Measurements from ENCODE around the gene ZFP92. TPM values are rescaled to one million over a fixed set of nuclear protein-coding genes. Genes with fewer than 3 reads are reported as not detected.

Gene ZFP92
- total and polyA plus RNA-seq, 2 of the 8 experiments (the other 6 are each of a cell fraction or from before 2014, with no cell fraction given), result 0.14 to 0.41 TPM

DNA sequence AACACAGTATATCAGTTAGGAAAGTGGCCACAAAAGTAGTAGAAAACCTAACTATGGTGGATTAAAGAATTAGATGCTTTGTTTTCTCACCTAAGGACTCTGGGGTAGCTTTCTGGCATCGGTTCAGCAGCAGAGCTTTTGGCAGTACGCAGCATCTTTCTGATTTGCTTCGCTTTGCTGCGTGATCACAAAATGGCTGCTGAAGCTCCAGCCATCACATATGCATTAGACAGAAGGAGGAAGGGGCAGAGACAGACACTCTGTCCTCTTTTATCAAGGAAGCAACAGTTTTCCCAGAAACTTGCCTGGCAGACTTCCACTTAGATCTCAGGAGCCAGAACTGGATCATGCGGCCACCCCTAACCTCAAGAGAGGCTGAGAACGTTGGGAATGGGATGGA lies 19.5 kb downstream of the ZFP92 start (continued):
- TF ChIP-seq HDAC2 (IDR thresholded peaks at IDR 0.05; ENCODE audit: borderline replicate concordance in 1 of 2, low read depth in 2 of 2, low read length in 2 of 2) (no peak), GTF2F1 (IDR thresholded peaks at IDR 0.05; ENCODE audit: borderline replicate concordance, low read depth, low read length) (no peak), POLR2A (IDR thresholded peaks at IDR 0.05; ENCODE audit: control extremely low read depth in 1 of 2, low read depth in 2 of 2, low read length in 2 of 2) (no peak)

All from H1 (cell line).